ENCODE data around the gene KMO. TPM values are rescaled to one million over a fixed set of nuclear protein-coding genes. Genes with fewer than 3 reads are reported as not detected.
A peak's percentile ranks its signal among the peaks of the same experiment; 100 is the strongest.

The KMO gene
- total RNA-seq, 3 donors from 2014 or later, result 0.17 to 0.84 (median 0.82) TPM

GRCh38 chr1:241637046-241637590, 104.9 kb downstream of the KMO start:
- intact Hi-C loops (cut with DNase I, micrococcal nuclease), result no loop called here
- ATAC-seq, result no peak
- Histone ChIP-seq H3K4me1 (ENCODE audit: low read depth) (peaks cover 3% of the 10 kb centered on the region), H3K9me3 (no peaks in the 10 kb centered on the region), H3K4me3 (no peak overlapping the region), H3K36me3 (ENCODE audit: low read depth) (no peaks in the 10 kb centered on the region)
- DNase-seq, result no peak
- TF ChIP-seq, protein P1, sequence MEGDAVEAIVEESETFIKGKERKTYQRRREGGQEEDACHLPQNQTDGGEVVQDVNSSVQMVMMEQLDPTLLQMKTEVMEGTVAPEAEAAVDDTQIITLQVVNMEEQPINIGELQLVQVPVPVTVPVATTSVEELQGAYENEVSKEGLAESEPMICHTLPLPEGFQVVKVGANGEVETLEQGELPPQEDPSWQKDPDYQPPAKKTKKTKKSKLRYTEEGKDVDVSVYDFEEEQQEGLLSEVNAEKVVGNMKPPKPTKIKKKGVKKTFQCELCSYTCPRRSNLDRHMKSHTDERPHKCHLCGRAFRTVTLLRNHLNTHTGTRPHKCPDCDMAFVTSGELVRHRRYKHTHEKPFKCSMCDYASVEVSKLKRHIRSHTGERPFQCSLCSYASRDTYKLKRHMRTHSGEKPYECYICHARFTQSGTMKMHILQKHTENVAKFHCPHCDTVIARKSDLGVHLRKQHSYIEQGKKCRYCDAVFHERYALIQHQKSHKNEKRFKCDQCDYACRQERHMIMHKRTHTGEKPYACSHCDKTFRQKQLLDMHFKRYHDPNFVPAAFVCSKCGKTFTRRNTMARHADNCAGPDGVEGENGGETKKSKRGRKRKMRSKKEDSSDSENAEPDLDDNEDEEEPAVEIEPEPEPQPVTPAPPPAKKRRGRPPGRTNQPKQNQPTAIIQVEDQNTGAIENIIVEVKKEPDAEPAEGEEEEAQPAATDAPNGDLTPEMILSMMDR (IDR thresholded peaks at IDR 0.05), result no peak

- intact Hi-C loops (cut with DNase I, micrococcal nuclease), result no loop called here
- Histone ChIP-seq H3K4me3 (no peak overlapping the region), H3K9me3 (no peaks in the 10 kb centered on the region), H3K36me3 (ENCODE audit: low read depth) (no peaks in the 10 kb centered on the region), H3K4me1 (ENCODE audit: low read depth) (peaks cover 3% of the 10 kb centered on the region)
- ATAC-seq (no peak), DNase-seq (no peak)
- TF ChIP-seq, protein P1 (IDR thresholded peaks at IDR 0.05), result no peak
These were observed 105.4 kb downstream of the KMO start for GRCh38 chr1:241637604-241638003.

DNA sequence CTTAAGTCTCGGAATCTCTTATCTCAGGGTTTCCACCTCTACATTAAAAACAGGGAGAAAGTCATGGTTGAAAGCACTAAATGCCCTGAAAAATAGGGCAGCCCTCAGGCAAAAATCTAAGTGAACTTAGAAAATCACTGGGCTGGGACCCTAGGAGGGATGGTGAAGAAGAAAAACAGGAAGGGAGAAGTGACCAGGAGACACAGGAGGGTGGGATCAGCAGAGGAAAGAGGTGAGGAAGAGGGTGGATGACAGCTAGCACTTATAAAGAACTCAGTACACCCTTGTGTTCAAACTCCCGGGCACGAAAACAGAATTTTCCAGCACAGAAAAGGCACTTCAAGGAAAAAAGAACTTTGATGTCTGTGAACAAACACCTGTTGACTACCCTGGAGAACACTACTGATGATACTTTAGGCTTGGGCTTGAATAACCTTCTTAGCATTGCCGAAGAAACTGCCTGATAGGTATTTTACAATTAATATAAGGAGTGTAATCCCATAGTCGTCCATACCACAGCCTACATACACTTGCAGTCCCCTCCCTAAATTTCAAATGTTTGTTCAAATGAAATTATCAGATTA, 106.0 kb downstream of the KMO start:
- TF ChIP-seq, protein P1 (IDR thresholded peaks at IDR 0.05), result no peak
- ATAC-seq (no peak), DNase-seq (no peak)
- peaks cover 3% of the 10 kb centered on the region for H3K4me1 ChIP-seq (ENCODE audit: low read depth)
- no peak overlapping the region for H3K4me3 ChIP-seq
- intact Hi-C loops (cut with DNase I, micrococcal nuclease), result no loop called here
- H3K9me3 ChIP-seq, result no peaks in the 10 kb centered on the region
- H3K36me3 ChIP-seq (ENCODE audit: low read depth), result no peaks in the 10 kb centered on the region

DNA sequence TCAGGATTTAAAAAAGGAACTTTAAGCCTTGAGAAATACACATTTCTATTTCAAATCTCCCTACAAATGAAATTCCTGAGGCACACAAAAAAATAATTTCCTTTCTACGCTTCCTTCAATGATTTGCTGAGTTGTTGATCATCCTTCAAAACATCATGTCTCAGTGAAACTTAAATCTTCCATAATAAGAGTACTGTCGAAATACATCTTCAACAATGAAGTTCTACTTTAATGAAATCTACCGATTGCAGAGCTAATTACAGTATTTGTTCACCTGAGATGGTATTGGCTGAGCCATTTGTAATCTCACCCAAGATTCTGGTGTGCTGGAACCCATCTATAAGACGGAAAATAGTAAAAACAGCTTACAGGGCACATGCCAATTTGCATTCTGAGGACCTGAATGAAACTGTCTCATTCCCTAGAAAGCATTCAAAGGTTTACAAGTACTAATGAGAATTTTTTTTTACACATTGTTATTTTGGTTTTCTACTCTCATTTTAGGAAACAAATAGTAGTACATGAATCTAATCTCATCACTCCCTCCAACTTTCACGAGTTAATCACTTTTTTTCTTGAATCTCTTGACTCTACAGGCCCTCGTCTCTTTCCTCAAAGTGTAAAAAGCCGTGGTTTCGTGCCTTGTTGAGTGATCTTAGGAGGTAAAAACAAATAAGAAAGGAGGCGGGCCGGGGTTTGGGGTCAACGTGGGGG, 106.9 kb downstream of the KMO start:
- TF ChIP-seq, protein P1 (IDR thresholded peaks at IDR 0.05), result no peak
- Histone ChIP-seq H3K4me3 (peak overlapping the region; percentile 78), H3K4me1 (ENCODE audit: low read depth) (peaks cover 3% of the 10 kb centered on the region), H3K9me3 (no peaks in the 10 kb centered on the region), H3K36me3 (ENCODE audit: low read depth) (no peaks in the 10 kb centered on the region)
- DNase-seq (no peak), ATAC-seq (no peak)
- intact Hi-C loops (cut with DNase I, micrococcal nuclease), result no loop called here

- peaks cover 3% of the 10 kb centered on the region for H3K4me1 ChIP-seq (ENCODE audit: low read depth)
- intact Hi-C loops (cut with DNase I, micrococcal nuclease), result no loop called here
- no peaks in the 10 kb centered on the region for H3K36me3 ChIP-seq (ENCODE audit: low read depth)
- TF ChIP-seq, protein P1 (IDR thresholded peaks at IDR 0.05), result no peak
- DNase-seq, result peak in 2 of 3 donors; percentile 30 to 72
- peak; percentile 30 for ATAC-seq
- peak overlapping the region; percentile 78 for H3K4me3 ChIP-seq
- H3K9me3 ChIP-seq, result no peaks in the 10 kb centered on the region
These were observed 107.5 kb downstream of the KMO start for GRCh38 chr1:241639623-241640148.

Measured in mucosa of descending colon (tissue), 3 donors.